Fibroblast of skin of back (primary cell): ENCODE data around the gene CIAO2B. TPM values are rescaled to one million over a fixed set of nuclear protein-coding genes. Genes with fewer than 3 reads are reported as not detected.
"Not testable (repeated sequence)": the region's sequence is repeated elsewhere in the genome, so short reads cannot be mapped to it uniquely, and the experiment has no call there.

Experiments
- DNase-seq: peaks from one replicate; pipeline ENCODE4 v3.0.0-alpha.2; 2013
- polyA plus RNA-seq, 2 experiments: library from polyadenylated mRNA; unstranded; fragments of 120-200 nt; gene quantifications; one replicate each; pipeline ENCODE4 v1.2.1, GENCODE V29; 2013; ENCODE audit not compliant: insufficient read length in 2 of 2

The CIAO2B gene
- polyA plus RNA-seq (2013, experiment 1 of 2; ENCODE audit: insufficient read length) = 125 TPM
- polyA plus RNA-seq (2013, experiment 2 of 2; ENCODE audit: insufficient read length) = 95.1 TPM

- peak; percentile 85 for DNase-seq
Measured at GRCh38 chr16:66934138-66934838, at the start of gene CIAO2B. TSS of gene CIAO2B (minus strand) at chr16:66934402. CDS start at chr16:66934364, 38 bp downstream.

GRCh38 chr16:66983033-66983432, 48.8 kb upstream of the CIAO2B start:
- no peak for DNase-seq

- peak; percentile 34 for DNase-seq
Measured at GRCh38 chr16:66979011-66979717, 45.0 kb upstream of the CIAO2B start.

- peak; percentile 72 for DNase-seq
Measured at GRCh38 chr16:66977341-66978113, 43.3 kb upstream of the CIAO2B start.

- DNase-seq = no peak
Measured at GRCh38 chr16:66976746-66977145, 42.5 kb upstream of the CIAO2B start.

GRCh38 chr16:66975302-66975893, 41.2 kb upstream of the CIAO2B start:
- no peak for DNase-seq

DNA sequence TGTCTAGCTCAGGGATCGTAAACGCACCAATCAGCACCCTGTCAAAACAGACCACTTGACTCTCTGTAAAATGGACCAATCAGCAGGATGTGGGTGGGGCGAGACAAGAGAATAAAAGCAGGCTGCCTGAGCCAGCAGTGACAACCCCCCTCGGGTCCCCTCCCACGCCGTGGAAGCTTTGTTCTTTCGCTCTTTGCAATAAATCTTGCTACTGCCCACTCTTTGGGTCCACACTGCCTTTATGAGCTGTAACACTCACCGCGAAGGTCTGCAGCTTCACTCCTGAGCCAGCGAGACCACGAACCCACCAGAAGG, 40.7 kb upstream of the CIAO2B start:
- DNase-seq = not testable (repeated sequence)

DNA sequence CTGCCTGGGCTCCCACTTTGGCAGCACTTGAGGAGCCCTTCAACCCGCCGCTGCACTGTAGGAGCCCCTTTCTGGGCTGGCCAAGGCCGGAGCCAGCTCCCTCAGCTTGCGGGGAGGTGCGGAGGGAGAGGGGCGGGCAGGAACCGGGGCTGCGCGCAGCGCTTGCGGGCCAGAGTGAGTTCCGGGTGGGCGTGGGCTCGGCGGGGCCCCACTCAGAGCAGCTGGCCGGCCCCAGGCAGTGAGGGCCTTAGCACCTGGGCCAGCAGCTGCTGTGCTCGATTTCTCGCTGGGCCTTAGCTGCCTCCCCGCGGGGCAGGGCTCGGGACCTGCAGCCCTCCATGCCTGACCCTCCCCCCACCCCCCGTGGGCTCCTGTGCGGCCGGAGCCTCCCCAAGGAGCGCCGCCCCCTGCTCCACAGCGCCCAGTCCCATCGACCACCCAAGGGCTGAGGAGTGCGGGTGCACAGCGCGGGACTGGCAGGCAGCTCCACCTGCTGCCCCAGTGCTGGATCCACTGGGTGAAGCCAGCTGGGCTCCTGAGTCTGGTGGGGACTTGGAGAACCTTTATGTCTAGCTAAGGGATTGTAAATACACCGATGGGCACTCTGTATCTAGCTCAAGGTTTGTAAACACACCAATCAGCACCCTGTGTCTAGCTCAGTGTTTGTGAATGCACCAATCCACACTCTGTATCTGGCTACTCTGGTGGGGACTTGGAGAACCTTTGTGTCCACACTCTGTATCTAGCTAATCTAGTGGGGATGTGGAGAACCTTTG, 40.1 kb upstream of the CIAO2B start:
- DNase-seq = not testable (repeated sequence)

DNA sequence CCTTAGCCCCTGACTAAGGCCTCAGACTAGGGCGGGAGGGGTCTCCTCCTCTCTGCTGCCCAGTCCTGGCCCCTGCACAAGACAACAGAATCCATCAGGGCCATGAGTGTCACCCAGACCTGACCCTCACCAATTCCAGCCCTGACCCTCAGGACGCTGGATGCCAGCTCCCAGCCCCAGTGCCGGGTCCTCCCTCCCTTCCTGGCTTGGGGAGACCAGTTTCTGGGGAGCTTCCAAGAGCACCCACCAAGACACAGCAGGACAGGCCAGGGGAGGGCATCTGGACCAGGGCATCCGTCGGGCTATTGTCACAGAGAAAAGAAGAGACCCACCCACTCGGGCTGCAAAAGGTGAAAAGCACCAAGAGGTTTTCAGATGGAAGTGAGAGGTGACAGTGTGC, 39.5 kb upstream of the CIAO2B start:
- DNase-seq = no peak

- DNase-seq = no peak
Measured at GRCh38 chr16:66972983-66973382, 38.8 kb upstream of the CIAO2B start.

DNA sequence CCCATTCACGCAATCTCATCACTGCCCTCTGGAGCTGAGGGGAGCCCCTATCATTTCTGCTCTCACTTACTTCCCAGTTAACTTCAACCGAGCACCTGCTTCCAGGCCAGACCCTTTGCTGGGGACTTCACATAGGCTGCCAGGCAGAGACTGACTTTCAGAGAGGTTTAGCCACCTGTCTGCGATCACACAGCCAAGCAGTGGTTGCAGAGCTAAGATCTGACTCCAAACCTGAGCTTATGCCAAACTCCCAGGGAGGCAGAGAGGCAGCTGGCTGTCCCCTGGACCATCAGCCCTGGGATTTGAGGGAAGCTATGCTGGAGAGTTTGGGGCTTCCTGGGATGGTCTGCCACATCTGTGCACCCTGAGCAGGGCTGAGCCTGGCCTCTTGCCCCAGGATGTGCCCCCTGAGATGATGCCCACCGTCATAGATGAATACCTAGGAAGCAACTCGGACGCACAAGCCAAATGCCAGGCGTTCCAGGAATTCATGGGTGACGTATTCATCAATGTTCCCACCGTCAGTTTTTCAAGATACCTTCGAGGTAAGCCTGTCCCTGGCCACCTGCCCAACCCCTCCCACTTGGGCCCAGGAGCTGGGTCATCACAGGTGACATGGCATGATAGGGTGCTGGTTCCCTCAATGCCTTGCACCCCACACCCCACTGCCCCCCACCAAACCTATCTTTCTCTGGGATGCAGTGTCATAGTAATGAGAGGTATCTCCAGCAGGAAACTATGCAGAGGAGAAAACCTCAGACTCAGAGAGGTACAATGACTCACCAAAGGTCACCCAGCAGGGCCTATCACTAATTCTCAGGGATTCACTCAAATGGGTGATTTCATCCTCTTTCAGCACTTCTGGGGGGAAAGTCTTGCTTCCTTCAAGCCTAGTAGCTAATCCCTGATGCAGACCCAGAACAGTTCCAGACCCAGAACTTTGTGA, 36.8 kb upstream of the CIAO2B start:
- no peak for DNase-seq

DNA sequence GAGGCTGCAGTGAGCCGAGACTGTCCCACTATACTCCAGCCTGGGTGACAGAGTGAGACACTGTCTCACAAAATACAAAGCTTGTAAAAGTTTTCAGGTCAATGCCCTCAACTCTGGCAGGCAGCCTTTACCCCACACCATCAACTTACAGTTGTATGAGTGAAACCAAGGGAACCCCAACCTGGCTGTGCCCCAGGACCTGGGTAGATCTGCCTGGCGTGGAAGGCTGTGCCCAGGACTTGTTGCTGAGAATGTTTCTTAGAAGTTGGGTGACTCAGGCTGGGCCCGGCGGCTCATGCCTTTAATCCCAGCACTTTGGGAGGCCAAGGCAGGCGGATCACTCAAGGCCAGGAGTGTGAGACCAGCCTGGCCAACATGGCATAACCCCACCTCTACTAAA, 34.6 kb upstream of the CIAO2B start:
- DNase-seq = no peak

- no peak for DNase-seq
Measured at GRCh38 chr16:66964049-66964448, 29.8 kb upstream of the CIAO2B start.

DNA sequence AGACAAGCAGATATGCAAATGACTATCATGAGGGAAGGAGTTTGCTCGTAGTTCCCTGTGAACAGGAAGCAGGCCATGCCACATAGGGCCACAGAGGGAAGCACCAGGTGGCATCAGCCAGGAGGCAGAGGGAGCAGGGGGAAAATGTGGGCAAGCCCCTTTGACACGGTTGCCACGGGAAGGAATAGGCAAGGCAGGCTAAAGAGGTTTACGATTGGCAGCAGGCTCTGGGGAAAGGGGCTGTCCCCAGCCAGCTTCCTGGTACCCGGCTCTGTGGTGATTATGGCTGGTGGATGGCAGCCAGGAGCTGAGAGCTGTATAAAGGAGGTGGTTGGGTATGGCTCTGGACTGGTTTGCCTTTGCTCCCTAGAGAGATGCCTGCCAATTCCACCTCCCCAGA, 27.7 kb upstream of the CIAO2B start:
- no peak for DNase-seq

DNA sequence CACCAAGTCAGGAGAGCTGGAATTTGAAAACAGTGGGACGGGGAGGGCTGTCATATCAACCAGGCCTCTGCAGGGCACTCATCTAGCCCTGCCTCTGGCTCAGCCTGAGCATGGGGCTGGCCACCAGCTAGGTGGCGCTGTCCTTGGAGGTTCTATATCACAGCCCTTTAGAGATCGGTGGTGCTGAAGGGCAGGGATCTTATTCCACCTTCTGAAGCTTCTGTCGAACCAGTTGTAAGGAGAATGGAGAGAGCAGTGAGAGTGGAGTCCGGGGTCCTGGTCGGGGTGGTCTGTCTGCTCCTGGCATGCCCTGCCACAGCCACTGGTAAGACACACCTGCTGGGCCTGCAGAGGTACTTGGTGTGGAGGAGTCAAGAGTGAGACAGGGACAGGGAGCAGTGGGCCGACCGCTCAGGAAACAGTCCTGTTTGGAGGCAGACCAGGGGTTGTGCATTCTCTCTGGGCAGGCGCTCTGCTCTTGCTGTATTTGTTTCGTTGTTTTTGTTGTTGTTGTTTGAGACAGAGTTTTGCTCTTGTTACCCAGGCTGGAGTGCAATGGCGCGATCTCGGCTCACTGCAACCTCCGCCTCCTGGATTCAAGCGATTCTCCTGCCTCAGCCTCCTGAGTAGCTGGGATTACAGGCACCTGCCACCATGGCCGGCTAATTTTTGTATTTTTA, 27.0 kb upstream of the CIAO2B start, which contains the start of gene CES3:
CES3 (plus strand) TSS at position 202 of the 680 bp plus-strand sequence; CDS start at position 244, 42 bp downstream.
- peak; percentile 57 for DNase-seq

- no peak for DNase-seq
Measured at GRCh38 chr16:66960270-66960669, 26.1 kb upstream of the CIAO2B start.

DNA sequence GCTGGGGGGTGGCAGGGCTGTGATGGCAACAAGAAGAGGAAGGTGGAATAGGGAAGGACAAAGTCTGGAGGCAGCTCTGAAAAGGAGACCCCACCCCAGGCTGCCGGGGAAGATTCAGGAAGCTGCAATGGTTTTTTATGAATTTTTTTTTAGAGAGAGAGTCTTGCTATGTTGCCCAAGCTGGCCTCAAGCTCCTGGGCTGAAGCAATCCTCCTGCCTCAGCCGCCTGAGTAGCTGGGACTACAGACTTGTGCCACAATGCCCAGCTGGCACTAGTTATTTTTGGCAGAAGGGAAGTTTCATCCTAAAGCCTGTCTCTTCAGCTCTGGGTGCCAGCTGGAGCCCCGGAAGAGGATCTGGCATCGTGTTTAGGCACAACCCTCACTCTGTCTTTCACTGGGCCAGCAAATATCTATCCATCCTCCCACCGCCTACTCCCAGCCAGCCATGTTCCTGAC, 25.5 kb upstream of the CIAO2B start:
- DNase-seq = no peak

- DNase-seq = no peak
Measured at GRCh38 chr16:66958857-66959703, 24.9 kb upstream of the CIAO2B start.

DNA sequence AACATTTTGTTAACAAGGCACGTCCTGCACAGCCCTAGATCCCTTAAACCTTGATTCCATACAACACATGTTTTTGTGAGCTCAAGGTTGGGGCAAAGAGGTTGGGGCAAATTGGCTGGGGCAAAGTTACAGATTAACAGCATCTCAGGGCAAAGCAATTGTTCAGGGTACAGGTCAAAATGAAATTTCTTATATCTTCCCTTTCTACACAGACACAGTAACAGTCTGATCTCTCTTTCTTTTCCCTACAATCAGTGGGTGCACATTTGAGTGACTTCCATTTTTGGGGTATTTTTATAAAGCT, 21.9 kb upstream of the CIAO2B start:
- DNase-seq = not testable (repeated sequence)
